Parathyroid adenoma (tissue), 2 donors: Measurements from ENCODE around the gene MYL9.
"Not testable (repeated sequence)": the region's sequence is repeated elsewhere in the genome, so short reads cannot be mapped to it uniquely, and the experiment has no call there.

Source experiments
- H2AFZ ChIP-seq: fragments of 300-600 bp; sonication (generic); one replicate; pipeline ENCODE4 v1.7.0; 2017; ENCODE audit warnings: antibody characterized with exemption, mild to moderate bottlenecking
- H3K27ac ChIP-seq: fragments of 300-600 bp; sonication (generic); one replicate; pipeline ENCODE4 v1.7.0; 2017
- H3K27me3 ChIP-seq: fragments of 300-600 bp; sonication (generic); one replicate; pipeline ENCODE4 v1.7.0; 2017; ENCODE audit warnings: low read length; ENCODE audit not compliant: control insufficient read depth, insufficient read depth
- H3K36me3 ChIP-seq: fragments of 300-600 bp; sonication (generic); one replicate; pipeline ENCODE4 v1.7.0; 2017; ENCODE audit warnings: low read length; ENCODE audit not compliant: control insufficient read depth, insufficient read depth
- H3K4me1 ChIP-seq: fragments of 300-600 bp; sonication (generic); one replicate; pipeline ENCODE4 v1.7.0; 2017; ENCODE audit warnings: control low read depth
- H3K4me2 ChIP-seq: fragments of 300-600 bp; sonication (generic); one replicate; pipeline ENCODE4 v1.7.0; 2017; ENCODE audit warnings: low read length
- H3K4me3 ChIP-seq: fragments of 300-600 bp; sonication (generic); one replicate; pipeline ENCODE4 v1.7.0; 2017; ENCODE audit warnings: low read depth, low read length
- H3K79me2 ChIP-seq: fragments of 300-600 bp; sonication (generic); one replicate; pipeline ENCODE4 v1.7.0; 2017; ENCODE audit warnings: control low read depth
- H3K9ac ChIP-seq: fragments of 300-600 bp; sonication (generic); one replicate; pipeline ENCODE4 v1.7.0; 2017; ENCODE audit warnings: mild to moderate bottlenecking
- H3K9me3 ChIP-seq: fragments of 300-600 bp; sonication (generic); one replicate; pipeline ENCODE4 v1.7.0; 2017; ENCODE audit warnings: low read length; ENCODE audit not compliant: control insufficient read depth
- CTCF ChIP-seq: fragments of 300-600 bp; sonication (generic); IDR thresholded peaks from one replicate; pipeline ENCODE4 v1.7.0; 2017; ENCODE audit warnings: antibody characterized with exemption, mild to moderate bottlenecking
- donor health status: primary hyperparathyroidism.

MYL9 gene

GRCh38 chr20:36563374-36563773, 22.1 kb downstream of the MYL9 start:
- Histone ChIP-seq H3K27ac (no peak overlapping the region), H3K9me3 (no peaks in the 10 kb centered on the region)

GRCh38 chr20:36564078-36564725, 22.9 kb downstream of the MYL9 start:
- not testable (repeated sequence) for H2AFZ ChIP-seq, H3K9me3 ChIP-seq, H3K4me2 ChIP-seq, H3K9ac ChIP-seq, H3K4me3 ChIP-seq, H3K4me1 ChIP-seq, H3K27ac ChIP-seq, H3K36me3 ChIP-seq, H3K27me3 ChIP-seq, H3K79me2 ChIP-seq

More at GRCh38 chr20:36563374-36563773, 22.1 kb downstream of the MYL9 start:
- no peak overlapping the region for H3K9ac ChIP-seq
- H3K4me1 ChIP-seq: no peaks in the 10 kb centered on the region
- TF ChIP-seq CTCF: no peak
- no peak overlapping the region for H3K4me3 ChIP-seq
- no peaks in the 10 kb centered on the region for H3K36me3 ChIP-seq
- H3K79me2 ChIP-seq: no peaks in the 10 kb centered on the region
- no peak overlapping the region for H2AFZ ChIP-seq
- no peaks in the 10 kb centered on the region for H3K27me3 ChIP-seq
- H3K4me2 ChIP-seq: no peak overlapping the region

GRCh38 chr20:36564726-36565121, 23.4 kb downstream of the MYL9 start:
- not testable (repeated sequence) for H3K4me2 ChIP-seq, H3K27me3 ChIP-seq, H3K9me3 ChIP-seq, H3K36me3 ChIP-seq, H3K9ac ChIP-seq, H3K4me1 ChIP-seq, H2AFZ ChIP-seq, H3K4me3 ChIP-seq, H3K27ac ChIP-seq, H3K79me2 ChIP-seq

- no peak for TF ChIP-seq CTCF
- no peaks in the 10 kb centered on the region for H3K79me2 ChIP-seq
- H3K36me3 ChIP-seq: no peaks in the 10 kb centered on the region
Observed at GRCh38 chr20:36565520-36565919, 24.2 kb downstream of the MYL9 start.

GRCh38 chr20:36569847-36570429, 28.6 kb downstream of the MYL9 start:
- Histone ChIP-seq H2AFZ (no peak overlapping the region), H3K4me2 (no peak overlapping the region), H3K4me3 (no peak overlapping the region), H3K9ac (no peak overlapping the region), H3K27ac (no peak overlapping the region), H3K27me3 (no peaks in the 10 kb centered on the region), H3K4me1 (peaks cover 5% of the 10 kb centered on the region), H3K9me3 (no peaks in the 10 kb centered on the region), H3K79me2 (no peaks in the 10 kb centered on the region), H3K36me3 (no peaks in the 10 kb centered on the region)
- no peak for TF ChIP-seq CTCF

More at GRCh38 chr20:36565520-36565919, 24.2 kb downstream of the MYL9 start:
- no peak overlapping the region for H3K27ac ChIP-seq
- no peaks in the 10 kb centered on the region for H3K9me3 ChIP-seq
- no peak overlapping the region for H3K4me2 ChIP-seq
- H3K4me1 ChIP-seq: no peaks in the 10 kb centered on the region
- H3K9ac ChIP-seq: no peak overlapping the region
- H3K4me3 ChIP-seq: no peak overlapping the region
- no peak overlapping the region for H2AFZ ChIP-seq
- no peaks in the 10 kb centered on the region for H3K27me3 ChIP-seq
